SKM-1 (cell line): ENCODE data around the gene PLPPR1.
"Not testable (repeated sequence)": the region's sequence is repeated elsewhere in the genome, so short reads cannot be mapped to it uniquely, and the experiment has no call there.

Experiments used
- DNase-seq: peaks from one replicate; lab custom pipeline; 2025; ENCODE audit not compliant: unreplicated experiment; lab: John Stamatoyannopoulos, UW

The PLPPR1 gene

DNA sequence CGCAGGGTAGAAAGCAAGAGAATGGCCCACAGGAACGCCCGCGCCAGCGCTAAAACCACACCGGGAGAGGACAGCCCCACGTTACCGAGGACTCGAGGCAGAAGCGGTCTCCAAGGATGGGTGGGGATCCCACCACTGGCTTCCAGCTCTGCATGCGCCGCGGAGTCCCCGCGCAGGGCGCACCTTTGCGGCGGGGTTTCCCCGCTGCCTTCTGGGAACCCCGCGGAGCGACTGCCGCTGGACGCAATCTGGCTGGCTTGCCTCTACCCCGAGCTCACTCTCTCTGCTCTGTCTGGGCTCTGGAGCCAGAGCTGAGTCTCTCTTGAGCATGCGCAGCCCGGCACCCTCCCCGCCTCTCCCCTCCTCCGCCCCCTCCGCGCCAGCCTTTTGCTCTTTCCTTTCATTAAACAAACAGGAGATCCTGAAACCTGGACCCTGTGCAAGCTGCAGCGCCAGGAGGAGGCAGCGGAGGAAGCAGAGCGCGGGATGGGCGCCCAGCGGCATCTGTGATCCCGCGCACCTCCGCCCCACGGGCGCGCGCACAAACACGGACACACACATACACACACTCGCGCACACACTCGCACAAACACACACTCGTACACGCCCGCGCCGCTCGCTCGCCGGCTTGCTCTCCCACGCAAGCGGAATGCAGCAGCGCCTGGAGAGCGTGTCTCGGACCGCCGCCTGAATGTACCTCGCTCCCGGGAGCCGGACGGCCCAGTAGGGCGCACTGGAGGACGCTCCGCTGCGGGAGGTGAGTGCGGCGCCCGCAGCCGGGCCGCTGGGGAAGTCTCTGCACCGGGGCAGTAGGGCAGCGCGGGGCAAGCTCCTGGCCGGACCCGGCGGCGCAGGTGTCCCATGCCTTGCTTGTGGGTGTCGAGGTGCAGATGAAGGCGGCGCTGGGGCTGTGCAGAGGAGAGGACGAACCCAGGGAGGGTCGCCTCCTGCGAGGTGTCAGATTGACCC lies at the start of gene PLPPR1:
Gene PLPPR1 (plus strand): TSS at position 382 of the 969 bp plus-strand sequence.
- DNase-seq: no peak

DNA sequence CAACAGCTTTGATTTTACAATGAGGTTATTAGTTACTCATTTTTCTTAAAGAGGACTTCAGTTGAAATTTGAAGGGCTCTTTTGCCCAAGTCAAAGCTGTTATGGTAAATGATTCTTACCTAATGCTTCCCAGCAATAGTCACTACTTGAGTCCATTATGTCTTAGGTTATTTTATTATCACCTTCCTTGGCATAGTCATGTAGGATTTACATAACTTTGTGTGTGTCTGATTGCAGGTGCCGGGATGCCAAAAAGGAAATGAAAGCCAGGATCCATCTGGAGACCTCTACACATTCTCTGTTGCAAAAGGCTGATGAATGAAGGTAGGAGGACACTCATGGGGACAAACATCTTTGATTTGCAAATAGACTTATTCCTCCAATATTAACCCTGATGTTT lies 38.8 kb upstream of the PLPPR1 start:
- no peak for DNase-seq

DNA sequence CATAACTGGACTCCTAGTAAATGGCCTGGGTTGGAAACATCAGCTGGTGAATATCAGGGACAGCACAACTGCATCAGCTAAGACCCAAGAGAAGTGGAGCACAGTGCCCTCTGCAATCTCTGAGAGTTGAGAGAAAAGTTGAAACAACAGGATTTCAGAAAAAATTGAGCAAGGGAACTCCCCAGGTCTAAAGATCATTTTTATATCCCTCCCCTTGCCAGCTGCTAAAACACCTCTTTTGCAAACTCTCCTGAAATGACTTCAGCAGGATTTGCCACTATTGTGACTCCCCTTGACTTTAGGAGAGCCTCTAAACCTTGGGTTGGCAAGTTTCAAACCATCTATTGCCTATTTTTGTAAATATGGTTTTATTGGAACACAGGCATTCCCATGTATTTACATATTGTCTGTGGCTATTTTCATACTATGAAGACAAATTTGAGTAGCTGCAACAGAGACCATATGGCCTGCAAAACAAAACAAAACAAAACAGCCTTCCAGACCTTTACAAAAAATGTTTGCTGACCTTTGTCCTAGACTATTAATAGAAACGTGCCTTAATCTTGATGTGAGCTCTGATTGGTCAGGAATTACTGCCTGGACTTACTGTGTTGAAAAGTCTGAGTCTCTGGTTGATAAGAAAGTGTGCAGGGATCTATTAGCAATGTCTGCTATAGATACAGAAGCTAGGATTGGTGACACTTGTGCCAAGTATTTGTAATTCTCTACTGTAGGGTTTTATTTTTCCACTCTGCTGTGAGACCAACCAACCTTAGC lies 37.7 kb upstream of the PLPPR1 start:
- DNase-seq: no peak

DNA sequence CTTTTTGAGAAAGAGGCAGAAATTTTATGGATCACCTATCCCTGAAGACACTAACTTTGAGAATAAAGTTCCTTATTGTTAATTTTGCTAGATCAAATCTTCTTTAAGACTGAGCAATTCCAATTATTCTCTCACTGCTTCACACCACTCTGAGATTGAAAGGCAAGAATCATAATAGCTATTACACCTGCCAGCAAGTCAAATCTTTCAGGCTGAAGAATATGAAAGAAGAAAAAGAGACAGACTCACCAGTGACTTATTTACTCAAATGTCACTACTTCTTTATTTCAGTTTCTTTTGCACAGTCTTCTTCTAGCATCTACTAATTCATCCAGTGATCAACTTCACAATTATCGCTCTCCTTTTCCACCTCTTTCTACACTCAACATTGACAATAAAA lies 35.9 kb upstream of the PLPPR1 start:
- no peak for DNase-seq

DNA sequence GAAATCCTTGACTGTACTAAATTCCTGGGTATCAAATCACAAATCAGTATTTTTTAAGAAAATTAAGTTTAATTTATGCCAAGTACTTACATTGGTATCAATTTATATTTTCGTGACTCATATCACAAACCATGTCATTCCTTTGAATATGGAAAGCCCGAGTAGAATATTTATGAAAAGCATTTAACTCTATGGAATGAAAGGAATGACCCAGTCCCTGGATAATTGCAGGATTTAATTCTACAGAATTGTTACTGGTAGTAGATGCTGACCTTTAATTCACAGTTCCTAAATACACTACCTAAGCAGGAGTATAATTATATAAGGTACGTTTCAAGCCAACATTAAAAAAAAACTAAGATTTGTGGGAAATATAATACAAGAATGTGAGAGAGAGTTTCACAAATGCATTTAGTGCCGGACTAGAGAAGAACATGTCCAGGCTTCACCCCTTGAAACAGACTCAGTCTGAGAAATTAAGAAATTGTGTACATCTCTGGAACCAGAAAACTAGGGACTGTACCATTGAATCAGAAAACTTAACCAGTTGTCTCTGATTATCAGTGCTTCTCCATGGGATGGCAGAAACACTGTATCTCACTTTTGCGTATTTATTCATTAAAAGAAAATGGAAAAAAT lies 28.5 kb upstream of the PLPPR1 start:
- no peak for DNase-seq

DNA sequence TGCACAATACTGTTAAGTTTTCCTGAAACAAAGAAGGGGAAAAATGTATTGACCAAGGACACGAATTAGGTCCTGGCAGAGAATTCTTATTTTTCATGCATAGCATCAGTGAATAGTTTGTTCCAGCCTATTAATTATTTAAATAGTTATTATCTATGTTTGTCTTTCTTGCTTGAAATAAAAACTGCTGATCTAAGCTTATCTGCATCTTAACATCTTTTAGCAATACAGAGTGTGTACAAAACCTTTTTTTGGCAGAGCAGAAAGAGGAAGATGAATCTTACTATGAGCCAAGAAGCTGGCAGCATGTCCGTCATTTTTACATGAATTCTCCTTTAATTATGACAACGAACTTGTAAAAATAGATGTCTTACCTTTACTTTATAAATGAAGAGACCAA lies 23.3 kb upstream of the PLPPR1 start:
- DNase-seq: no peak

DNA sequence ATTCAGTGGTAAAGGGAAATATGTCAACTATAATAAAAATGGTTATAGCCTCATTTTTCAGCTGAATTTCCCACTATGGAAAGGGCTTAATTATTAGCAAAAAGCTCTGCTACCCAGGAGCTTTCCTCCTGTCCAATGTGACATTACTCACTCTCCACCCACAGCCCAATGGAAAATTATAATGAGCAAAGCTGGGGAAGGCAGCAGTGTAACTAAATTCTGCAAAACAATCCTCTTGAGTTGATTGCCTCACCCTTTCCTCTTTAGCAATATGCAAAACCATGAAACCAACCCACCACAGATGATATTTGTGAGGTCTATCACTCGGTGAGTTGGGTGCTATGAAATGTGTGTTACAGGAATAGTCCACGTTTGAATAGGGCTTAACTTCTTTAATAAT lies 14.0 kb upstream of the PLPPR1 start:
- DNase-seq: no peak

DNA sequence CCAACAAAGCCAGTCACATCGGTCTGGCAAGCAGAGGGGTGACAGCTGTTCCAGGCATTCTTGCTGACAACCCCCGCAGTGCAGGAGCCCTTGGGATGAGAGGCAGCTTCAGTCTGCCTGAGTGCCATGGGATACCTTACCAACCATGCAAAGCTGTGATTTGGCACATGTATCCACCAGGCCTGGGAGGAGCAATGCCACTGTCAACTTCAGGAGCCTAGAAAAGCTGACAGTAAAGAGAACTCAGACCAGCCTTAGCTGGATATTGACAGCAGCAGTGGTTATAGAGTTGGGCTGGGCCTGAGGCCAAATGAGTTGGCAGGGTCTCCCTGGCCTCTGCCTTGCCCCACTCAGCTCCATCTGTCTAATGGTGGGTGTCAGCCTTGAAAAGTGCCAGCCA lies 10.1 kb upstream of the PLPPR1 start:
- no peak for DNase-seq

DNA sequence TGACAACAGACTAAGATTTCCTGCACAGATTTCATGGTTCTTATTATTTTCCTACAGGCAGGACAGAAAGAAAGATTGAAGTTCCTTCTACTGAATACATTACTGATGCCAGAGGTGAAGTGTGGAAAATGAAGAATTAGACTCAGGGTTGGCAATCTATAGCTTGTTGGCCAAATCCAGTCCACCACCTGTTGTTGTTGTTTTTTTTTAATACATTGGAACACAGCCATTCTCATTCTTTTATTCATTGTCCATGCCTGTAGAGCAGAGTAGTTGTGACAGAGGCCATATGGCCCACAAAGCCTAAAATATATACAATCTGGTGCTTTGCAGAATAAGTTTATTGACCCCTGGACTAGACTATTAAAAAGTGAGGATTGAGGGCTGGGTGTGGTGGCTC lies 5.8 kb upstream of the PLPPR1 start:
- DNase-seq: no peak

DNA sequence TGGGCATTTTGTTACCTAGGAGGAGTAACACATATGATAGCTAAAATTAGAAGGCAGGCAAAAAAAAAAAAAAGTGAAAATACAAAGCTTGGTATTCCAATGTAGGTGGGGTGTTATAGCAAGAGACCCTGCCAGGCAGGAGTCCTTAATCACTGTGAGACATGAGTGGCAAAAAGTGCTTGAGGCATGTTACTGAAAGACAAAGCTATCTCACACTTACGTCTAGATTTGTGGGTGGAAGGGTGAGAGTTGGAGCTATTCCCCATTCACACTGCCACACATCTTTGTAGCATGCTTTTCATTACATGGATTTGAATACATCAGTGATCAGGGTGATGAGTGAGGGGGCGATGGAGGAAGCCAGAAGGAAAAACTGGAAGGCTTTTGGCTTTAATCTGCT lies 2.6 kb upstream of the PLPPR1 start:
- DNase-seq: no peak

DNA sequence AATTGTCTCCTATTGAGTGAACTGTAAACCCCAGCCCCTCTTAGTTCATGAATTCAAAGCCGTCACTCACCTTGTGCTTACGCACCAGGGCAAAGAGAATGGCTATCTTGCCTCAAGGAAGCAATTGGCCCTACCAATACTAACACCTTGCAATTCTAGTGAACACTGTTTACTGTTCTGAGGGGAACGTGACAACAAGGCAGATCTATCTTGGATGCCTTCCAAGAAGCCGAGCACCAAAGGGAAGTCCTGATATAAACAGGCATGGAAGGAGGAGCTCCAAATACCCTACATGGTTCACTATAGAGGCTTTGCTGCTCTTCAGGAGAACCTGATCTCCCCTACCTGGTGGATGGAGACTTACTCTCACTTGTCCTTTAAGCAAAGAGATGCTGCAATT lies 1.7 kb upstream of the PLPPR1 start:
- no peak for DNase-seq

DNA sequence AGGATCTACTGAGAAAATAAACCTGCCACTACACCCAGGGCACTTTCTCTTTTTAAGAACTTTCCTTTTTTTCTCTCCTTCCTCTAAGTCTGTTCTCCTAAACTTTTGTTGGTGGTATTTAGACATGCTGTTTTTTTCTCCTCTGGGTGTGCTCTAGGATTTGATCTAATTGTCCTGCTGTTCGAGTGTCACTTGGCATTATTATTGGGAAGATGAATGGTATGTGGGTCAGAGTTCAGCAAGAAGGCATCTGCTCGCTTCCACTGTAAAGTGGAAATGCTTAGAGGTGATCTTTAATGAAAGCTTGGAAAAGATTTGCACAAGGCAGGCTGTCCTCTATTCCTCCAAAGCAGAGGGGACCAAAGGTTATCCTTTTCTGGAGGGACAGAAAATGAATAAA lies 1.3 kb upstream of the PLPPR1 start:
- no peak for DNase-seq

DNA sequence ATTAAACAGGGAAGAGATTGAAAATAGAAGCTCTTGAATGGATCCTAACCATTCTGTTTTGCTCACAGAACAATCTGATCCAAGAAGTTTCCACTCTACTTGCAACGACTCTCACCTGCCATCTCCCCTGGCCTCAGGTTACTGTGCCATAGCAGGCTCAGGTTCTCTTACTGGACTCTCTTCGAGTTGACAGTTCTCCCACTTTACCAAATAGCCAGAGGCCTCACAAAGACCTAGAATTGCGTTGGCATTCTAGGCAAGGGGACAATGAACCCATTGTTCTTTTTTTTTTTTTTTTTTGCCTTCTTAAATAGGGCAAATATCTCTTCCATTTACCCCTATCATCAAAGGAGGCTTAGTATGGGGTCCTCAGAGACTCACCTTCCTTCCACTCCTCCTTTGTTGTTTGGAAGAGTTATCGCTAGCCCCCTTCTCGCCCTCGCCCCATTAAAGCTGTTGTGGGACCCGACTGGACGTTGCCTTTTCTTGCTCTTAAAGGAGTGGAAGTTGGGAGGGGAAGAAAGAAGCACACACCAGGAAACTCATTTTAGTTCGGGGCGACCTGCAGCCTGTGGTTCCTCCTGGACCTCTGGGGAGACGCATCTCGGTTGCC lies 688 bp upstream of the PLPPR1 start:
- DNase-seq: no peak

DNA sequence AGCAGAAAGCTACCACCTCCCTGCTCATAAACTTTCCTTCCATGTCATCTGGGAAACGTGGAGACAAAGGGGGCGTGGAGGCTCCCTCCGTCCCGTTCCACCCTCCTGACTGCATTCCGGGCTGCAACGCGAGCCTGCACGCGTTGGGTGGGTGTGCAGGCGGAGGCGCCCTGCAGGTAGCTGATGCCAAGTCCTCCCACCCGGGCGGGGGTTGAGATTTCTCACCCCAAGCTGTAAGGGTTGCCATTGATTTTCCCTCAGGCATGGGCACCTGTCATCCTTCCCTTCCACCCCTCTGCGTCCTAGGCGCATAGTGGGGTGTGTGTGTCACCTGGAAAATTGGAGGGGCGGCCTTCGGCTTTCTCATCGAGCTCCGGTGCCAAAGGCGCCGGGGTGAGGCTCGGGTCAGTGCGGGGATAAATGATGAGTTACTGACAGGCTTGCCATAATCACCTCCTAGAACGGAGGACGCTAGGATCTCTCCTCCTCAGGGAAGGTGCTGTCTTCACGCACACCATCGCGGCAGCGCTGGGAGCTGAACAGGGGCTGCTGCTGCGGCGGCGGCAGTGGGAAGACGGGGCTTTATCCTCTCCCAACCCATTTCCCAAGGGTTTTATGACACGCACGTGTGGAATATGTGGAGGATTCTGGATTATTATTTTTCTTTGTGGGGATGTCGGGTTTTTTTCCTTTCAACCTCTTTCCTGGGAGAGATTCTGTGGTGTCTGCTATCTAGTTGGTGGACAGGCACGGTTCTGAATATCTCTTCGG lies 973 bp downstream of the PLPPR1 start:
- no peak for DNase-seq

DNA sequence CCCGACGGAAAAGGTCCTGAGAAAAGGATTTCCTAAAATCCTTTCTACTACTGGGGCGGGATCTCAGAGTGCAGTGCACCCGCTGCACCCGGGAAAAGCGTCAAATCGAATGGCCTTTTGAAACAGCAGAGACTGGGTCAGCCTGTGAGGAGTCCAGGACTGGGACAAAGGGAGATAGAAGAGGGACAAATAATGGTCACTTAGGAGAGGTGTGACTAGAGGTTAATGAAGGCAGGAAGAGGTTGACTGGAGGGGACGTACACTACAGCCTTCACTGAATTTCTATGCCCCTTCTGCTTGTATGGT lies 1.5 kb downstream of the PLPPR1 start:
- DNase-seq: no peak

DNA sequence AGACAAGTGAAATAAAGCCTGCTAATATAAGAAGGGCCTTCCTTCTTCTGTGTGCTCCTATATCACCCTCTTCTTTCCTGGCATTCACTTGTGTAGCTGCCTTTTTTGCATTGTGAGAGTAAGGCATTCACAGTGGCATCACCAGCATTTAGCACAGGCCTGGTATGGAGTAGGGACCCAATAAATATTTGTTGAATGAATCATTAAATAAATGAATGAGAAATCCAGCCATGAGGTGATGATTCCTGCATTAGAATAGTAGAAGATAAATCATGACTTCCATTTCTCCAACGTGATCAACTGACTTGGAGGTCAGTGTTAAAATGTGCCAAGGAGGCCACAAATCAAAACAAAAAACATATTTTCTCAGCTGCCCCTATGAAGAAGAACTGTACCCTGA lies 3.9 kb downstream of the PLPPR1 start:
- no peak for DNase-seq

DNA sequence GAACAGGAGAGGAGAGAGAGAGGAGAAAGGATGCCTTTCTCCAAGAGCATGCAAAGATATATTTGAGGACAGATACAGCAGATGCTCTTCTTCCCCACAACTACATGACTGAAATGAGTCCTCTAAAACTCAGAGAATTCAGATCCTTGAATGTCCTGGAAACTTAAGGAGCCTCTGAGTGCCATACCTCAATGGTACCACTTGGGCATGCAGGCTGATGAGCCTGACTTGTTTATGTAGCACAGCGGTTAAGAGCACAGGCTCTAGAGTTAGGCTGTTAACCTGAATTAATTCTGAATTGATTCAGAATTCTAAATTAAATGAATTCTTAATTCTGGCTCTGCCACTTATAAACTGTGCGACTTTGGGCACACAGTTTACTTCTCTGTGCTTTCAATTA lies 5.7 kb downstream of the PLPPR1 start:
- no peak for DNase-seq

DNA sequence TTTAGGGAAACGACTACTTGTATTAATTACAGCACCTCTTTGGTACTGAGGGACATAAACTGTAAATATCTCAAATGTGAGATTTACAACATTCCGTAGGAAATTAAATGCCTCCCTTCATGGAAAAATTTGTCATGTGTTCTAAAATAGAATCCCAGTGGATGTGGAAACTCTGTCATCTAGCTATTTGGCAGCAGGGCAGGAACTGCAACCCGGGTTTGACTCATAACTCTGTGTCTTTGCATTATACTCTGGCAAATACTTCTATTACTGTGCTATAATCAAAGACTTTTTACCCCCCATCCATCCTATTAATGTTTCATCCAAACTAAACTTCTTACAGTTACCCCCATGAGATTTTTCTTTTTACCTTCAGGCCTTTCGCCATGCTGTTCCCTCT lies 6.6 kb downstream of the PLPPR1 start:
- no peak for DNase-seq

DNA sequence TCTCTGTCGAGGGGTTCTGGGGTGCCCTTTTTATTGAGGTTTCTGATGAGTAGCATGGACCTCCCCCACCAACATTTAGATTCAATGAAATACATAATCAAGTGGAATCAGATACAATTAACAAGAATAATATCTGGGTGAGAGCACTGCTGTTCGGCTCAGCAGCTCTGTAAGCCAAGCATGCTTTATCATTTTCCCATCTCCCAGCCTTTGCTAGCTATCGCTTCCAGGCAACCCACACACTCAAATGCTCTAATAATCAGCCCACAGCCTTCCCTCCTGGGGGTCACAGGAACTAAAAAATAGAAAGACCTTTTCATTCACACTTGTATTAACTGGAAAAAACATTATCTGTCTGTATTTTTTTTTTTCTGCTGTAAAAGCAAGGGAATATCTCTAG lies 8.9 kb downstream of the PLPPR1 start:
- DNase-seq: no peak

DNA sequence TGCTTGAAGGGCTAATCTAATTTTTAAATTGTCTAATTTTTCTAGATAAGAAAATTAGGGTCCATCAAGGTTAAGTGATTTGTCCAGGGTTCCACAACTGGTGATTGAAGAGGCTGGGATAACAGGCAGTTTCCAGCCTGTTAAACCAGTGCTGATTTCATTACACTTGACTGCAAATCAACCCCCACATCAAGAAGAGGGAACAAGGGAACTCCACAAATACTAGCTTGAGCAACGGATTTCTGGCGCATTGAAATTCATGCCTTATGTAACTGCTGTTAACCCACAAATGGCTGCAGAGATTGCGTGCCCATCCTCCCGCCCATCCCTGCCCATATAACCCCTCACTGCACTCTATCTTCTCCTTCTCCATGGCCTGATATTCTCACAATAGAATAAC lies 10.0 kb downstream of the PLPPR1 start:
- DNase-seq: no peak

DNA sequence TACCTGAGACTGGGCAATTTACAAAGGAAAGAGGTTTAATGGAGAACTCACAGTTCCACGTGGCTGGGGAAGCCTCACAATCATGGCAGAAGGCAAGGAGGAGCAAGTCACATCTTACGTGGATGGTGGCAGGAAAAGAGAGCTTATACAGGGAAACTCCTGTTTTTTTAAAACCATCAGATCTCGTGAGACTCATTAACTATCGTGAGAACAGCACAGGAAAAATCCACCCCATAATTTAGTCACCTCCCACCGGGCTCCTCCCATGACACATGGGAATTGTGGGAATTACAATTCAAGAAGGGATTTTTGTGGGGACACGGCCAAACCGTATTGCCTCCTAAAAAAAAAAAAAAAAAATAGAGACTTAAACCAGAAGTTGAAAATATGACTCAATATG lies 11.1 kb downstream of the PLPPR1 start:
- not testable (repeated sequence) for DNase-seq
